HUES48 (cell line): ENCODE results near the gene ZNF783.
"Not testable (repeated sequence)": the region's sequence is repeated elsewhere in the genome, so short reads cannot be mapped to it uniquely, and the experiment has no call there.

ENCODE experiments used
- H3K27ac ChIP-seq: one replicate; pipeline ENCODE4 v1.7.0; 2013; ENCODE audit warnings: low read depth, low read length, inconsistent platforms
- H3K27me3 ChIP-seq: 2 replicates; pipeline ENCODE4 v1.6.1; 2013; ENCODE audit warnings: mild to moderate bottlenecking, low read length; ENCODE audit not compliant: control insufficient read depth, insufficient read depth
- H3K36me3 ChIP-seq: 2 replicates; pipeline ENCODE4 v1.6.1; 2013; ENCODE audit warnings: low read length; ENCODE audit not compliant: control insufficient read depth, insufficient read depth
- H3K4me1 ChIP-seq: 2 replicates; pipeline ENCODE4 v1.6.1; 2013; ENCODE audit warnings: mild to moderate bottlenecking, low read length; ENCODE audit not compliant: control insufficient read depth, insufficient read depth
- H3K4me3 ChIP-seq: 2 replicates; pipeline ENCODE4 v1.5.1; 2013; ENCODE audit warnings: mild to moderate bottlenecking, low read depth, low read length
- H3K9ac ChIP-seq: 2 replicates; pipeline ENCODE4 v1.6.1; 2013; ENCODE audit warnings: mild to moderate bottlenecking, low read depth, low read length, moderate library complexity
- H3K9me3 ChIP-seq: 2 replicates; pipeline ENCODE4 v1.6.1; 2013; ENCODE audit warnings: low read length; ENCODE audit not compliant: control insufficient read depth, insufficient read depth

The ZNF783 gene

GRCh38 chr7:149256568-149256967 is 5.4 kb upstream of the ZNF783 start:
- no peaks in the 10 kb centered on the region for H3K9me3 ChIP-seq
- H3K9ac ChIP-seq = no peak overlapping the region
- no peak overlapping the region for H3K27ac ChIP-seq

GRCh38 chr7:149257146-149257545 is 4.8 kb upstream of the ZNF783 start:
- H3K4me3 ChIP-seq = no peak overlapping the region
- no peaks in the 10 kb centered on the region for H3K9me3 ChIP-seq
- no peak overlapping the region for H3K9ac ChIP-seq
- H3K27ac ChIP-seq = no peak overlapping the region
- peaks cover 7% of the 10 kb centered on the region for H3K27me3 ChIP-seq
- H3K4me1 ChIP-seq = no peaks in the 10 kb centered on the region
- H3K36me3 ChIP-seq = peaks cover 41% of the 10 kb centered on the region

More at GRCh38 chr7:149256568-149256967, 5.4 kb upstream of the ZNF783 start:
- Histone ChIP-seq H3K4me3 (no peak overlapping the region), H3K27me3 (peaks cover 5% of the 10 kb centered on the region), H3K36me3 (peaks cover 47% of the 10 kb centered on the region), H3K4me1 (no peaks in the 10 kb centered on the region)

- Histone ChIP-seq H3K9ac (peak overlapping the region; percentile 19; the same call in 1 of the 2 replicates), H3K27ac (no peak overlapping the region), H3K27me3 (peaks cover 7% of the 10 kb centered on the region), H3K4me3 (peak overlapping the region; percentile 78), H3K9me3 (no peaks in the 10 kb centered on the region), H3K36me3 (peaks cover 3% of the 10 kb centered on the region), H3K4me1 (no peaks in the 10 kb centered on the region)
Measured at GRCh38 chr7:149261316-149261828, 624 bp upstream of the ZNF783 start.

- Histone ChIP-seq H3K27ac (no peak overlapping the region), H3K36me3 (peaks cover 24% of the 10 kb centered on the region), H3K9ac (no peak overlapping the region), H3K9me3 (no peaks in the 10 kb centered on the region), H3K27me3 (peaks cover 3% of the 10 kb centered on the region; the same call in 1 of the 2 replicates), H3K4me3 (no peak overlapping the region), H3K4me1 (no peaks in the 10 kb centered on the region)
Measured at GRCh38 chr7:149266451-149266850, 4.5 kb downstream of the ZNF783 start.

GRCh38 chr7:149267733-149268132 is 5.7 kb downstream of the ZNF783 start:
- Histone ChIP-seq H3K27me3 (no peaks in the 10 kb centered on the region), H3K9me3 (no peaks in the 10 kb centered on the region), H3K36me3 (peaks cover 24% of the 10 kb centered on the region), H3K9ac (no peak overlapping the region), H3K4me1 (no peaks in the 10 kb centered on the region), H3K4me3 (no peak overlapping the region), H3K27ac (no peak overlapping the region)

- H3K36me3 ChIP-seq = peaks cover 25% of the 10 kb centered on the region
- H3K27ac ChIP-seq, H3K9me3 ChIP-seq, H3K9ac ChIP-seq, H3K4me1 ChIP-seq, H3K4me3 ChIP-seq, H3K27me3 ChIP-seq: not testable (repeated sequence)
Measured at GRCh38 chr7:149274424-149274823, 12.4 kb downstream of the ZNF783 start.

GRCh38 chr7:149277871-149278270 is 15.9 kb downstream of the ZNF783 start:
- no peak overlapping the region for H3K4me3 ChIP-seq
- no peaks in the 10 kb centered on the region for H3K27me3 ChIP-seq
- peaks cover 25% of the 10 kb centered on the region for H3K36me3 ChIP-seq
- H3K27ac ChIP-seq = no peak overlapping the region
- H3K9me3 ChIP-seq = no peaks in the 10 kb centered on the region
- no peak overlapping the region for H3K9ac ChIP-seq
- no peaks in the 10 kb centered on the region for H3K4me1 ChIP-seq

- Histone ChIP-seq H3K4me1 (no peaks in the 10 kb centered on the region), H3K9ac (no peak overlapping the region), H3K9me3 (no peaks in the 10 kb centered on the region), H3K36me3 (peaks cover 25% of the 10 kb centered on the region), H3K27ac (no peak overlapping the region), H3K4me3 (no peak overlapping the region), H3K27me3 (no peaks in the 10 kb centered on the region)
Measured at GRCh38 chr7:149278396-149278795, 16.4 kb downstream of the ZNF783 start.

- Histone ChIP-seq H3K4me3 (no peak overlapping the region), H3K9ac (no peak overlapping the region), H3K27me3 (peaks cover 5% of the 10 kb centered on the region; the same call in 1 of the 2 replicates), H3K36me3 (peaks cover 25% of the 10 kb centered on the region), H3K4me1 (0 out of 2 replicates have a peak, but pooled peaks cover under 1% of the 10 kb centered on the region), H3K27ac (no peak overlapping the region), H3K9me3 (no peaks in the 10 kb centered on the region)
Measured at GRCh38 chr7:149279111-149279743, 17.2 kb downstream of the ZNF783 start.

GRCh38 chr7:149280151-149280550 is 18.2 kb downstream of the ZNF783 start:
- Histone ChIP-seq H3K4me1 (peaks cover 7% of the 10 kb centered on the region; the same call in 1 of the 2 replicates), H3K36me3 (peaks cover 25% of the 10 kb centered on the region), H3K27me3 (peaks cover 5% of the 10 kb centered on the region; the same call in 1 of the 2 replicates), H3K27ac (no peak overlapping the region), H3K9ac (no peak overlapping the region), H3K9me3 (no peaks in the 10 kb centered on the region), H3K4me3 (no peak overlapping the region)

- no peaks in the 10 kb centered on the region for H3K9me3 ChIP-seq
- no peak overlapping the region for H3K9ac ChIP-seq
- no peak overlapping the region for H3K4me3 ChIP-seq
- H3K27ac ChIP-seq = no peak overlapping the region
- H3K27me3 ChIP-seq = peaks cover 9% of the 10 kb centered on the region; the same call in 1 of the 2 replicates
- H3K36me3 ChIP-seq = peaks cover 22% of the 10 kb centered on the region
- H3K4me1 ChIP-seq = peaks cover 7% of the 10 kb centered on the region; the same call in 1 of the 2 replicates
Measured at GRCh38 chr7:149280661-149281507, 18.9 kb downstream of the ZNF783 start.
